Measurements from ENCODE around the gene CHADL. TPM values are rescaled to one million over a fixed set of nuclear protein-coding genes. Genes with fewer than 3 reads are reported as not detected.

CHADL gene
- total and polyA plus RNA-seq, 5 experiments from 2014 or later = 0.49 to 1.7 (median 0.85) TPM

DNA sequence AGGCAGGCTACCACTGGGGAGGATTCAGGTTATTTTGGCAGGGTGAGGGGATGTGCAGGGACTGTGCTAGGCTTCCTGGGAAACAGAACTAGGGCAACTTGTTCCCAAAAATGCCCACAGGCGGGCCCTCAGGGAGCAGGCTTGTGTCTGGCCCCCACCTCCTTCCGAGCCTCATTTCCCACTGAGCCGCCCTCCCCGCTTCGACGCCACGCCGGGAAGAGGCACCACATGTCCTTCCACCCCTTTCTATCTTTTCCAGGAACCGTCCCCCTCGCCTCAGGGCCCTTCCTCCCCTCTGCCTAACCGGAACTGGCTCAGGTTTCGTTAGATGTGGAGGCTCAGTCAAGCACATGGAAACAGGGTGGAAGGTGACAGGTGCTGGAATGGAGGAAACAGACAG lies 9.4 kb upstream of the CHADL start:
- ATAC-seq (no peak), DNase-seq (no peak)
- Mint-ChIP-seq H3K27me3 (no peaks in the 10 kb centered on the region), H3K27ac (peak overlapping the region in 1 of 10 donors; percentile 43), H3K9me3 (no peaks in the 10 kb centered on the region), H3K4me1 (no peaks in the 10 kb centered on the region), H3K36me3 (peaks cover 0 to 81% (median 11%) of the 10 kb centered on the region in 3 donors), H3K4me3 (no peak overlapping the region)
- POLR2A ChIA-PET = interaction anchor here (0.8 kb wide), 1 partner anchor 14 kb away, joined by 3 read pairs; no protein-coding TSS in a partner anchor

DNA sequence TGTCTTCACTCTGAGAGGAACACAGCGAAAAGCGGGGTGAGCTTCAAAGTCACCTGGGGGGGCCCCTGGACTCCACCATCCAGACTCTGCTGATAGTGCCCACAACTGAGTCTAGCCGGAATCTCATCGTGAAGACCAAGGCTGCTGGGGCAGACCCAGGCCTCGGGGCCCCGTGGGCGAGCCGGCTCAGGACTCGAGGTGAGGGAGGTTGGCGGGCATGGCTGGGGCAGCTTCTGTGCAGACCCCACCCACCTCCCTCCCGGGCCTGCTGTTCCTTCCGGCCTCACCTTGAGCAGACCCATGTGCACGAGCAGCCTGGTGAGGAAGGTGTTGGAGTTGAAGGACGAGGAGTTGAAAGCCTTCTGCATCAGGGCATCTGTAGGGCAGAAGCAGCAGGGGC lies 8.7 kb upstream of the CHADL start:
- POLR2A ChIA-PET = interaction anchor here (0.8 kb wide), 1 partner anchor 14 kb away, joined by 3 read pairs; no protein-coding TSS in a partner anchor
- Mint-ChIP-seq H3K4me3 (no peak overlapping the region), H3K27ac (no peak overlapping the region), H3K9me3 (no peaks in the 10 kb centered on the region), H3K27me3 (no peaks in the 10 kb centered on the region), H3K4me1 (no peaks in the 10 kb centered on the region), H3K36me3 (peaks cover 0 to 77% (median 11%) of the 10 kb centered on the region in 3 donors)
- DNase-seq (no peak), ATAC-seq (no peak)

DNA sequence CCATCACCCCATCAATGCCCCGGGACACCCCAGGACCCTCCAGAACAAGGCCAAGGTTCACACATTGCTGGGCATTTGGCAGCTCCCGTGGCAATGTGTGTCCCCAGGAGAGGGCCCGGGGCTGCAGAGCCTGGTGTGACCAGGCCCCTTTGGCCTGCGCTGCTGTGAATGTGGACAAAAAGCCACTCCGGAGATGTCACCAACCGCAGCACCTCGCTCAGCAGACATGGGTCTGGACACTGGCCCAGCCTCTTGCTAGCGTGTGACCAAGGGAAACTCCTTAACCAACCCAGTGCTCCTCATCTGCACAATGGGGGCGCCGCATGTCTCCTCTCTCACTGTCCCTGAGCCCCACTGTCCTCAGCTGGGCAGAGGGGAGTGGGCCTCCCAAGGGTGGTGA lies 8.0 kb upstream of the CHADL start:
- POLR2A ChIA-PET = no interaction called here
- H3K36me3 Mint-ChIP-seq = peaks cover 0 to 70% (median 9%) of the 10 kb centered on the region in 3 donors
- DNase-seq = no peak

DNA sequence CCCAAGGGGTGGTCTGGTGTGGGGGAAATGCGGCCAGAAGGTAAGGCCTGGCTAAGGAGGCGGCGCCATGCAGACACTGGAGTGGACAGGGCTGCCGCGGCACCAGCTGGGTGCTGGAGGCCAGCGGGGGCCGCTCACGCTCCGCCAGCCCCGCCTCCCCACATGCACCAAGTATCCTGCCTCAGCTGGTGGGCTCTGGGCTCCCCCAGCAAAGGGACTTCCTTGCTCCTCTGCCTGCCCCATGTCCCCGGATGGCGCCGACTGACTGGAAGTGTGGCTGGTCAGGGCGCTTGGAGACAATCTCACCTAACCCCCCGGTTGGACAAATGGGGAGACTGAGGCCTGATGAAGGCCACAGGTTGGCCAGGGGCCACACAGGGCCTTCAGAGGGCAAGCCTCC lies 7.6 kb upstream of the CHADL start:
- Mint-ChIP-seq H3K4me1 (no peaks in the 10 kb centered on the region), H3K27ac (no peak overlapping the region), H3K27me3 (no peaks in the 10 kb centered on the region), H3K36me3 (peaks cover 0 to 65% (median 9%) of the 10 kb centered on the region in 3 donors), H3K4me3 (no peak overlapping the region), H3K9me3 (no peaks in the 10 kb centered on the region)
- POLR2A ChIA-PET = interaction anchor here (2.1 kb wide), 1 partner anchor 10 kb away, joined by 9 read pairs; no protein-coding TSS in a partner anchor
- ATAC-seq (no peak), DNase-seq (no peak)

More for the DNA sequence above, 8.0 kb upstream of the CHADL start:
- Mint-ChIP-seq H3K4me3 (no peak overlapping the region), H3K27me3 (no peaks in the 10 kb centered on the region), H3K27ac (no peak overlapping the region), H3K9me3 (no peaks in the 10 kb centered on the region), H3K4me1 (no peaks in the 10 kb centered on the region)
- ATAC-seq = no peak

DNA sequence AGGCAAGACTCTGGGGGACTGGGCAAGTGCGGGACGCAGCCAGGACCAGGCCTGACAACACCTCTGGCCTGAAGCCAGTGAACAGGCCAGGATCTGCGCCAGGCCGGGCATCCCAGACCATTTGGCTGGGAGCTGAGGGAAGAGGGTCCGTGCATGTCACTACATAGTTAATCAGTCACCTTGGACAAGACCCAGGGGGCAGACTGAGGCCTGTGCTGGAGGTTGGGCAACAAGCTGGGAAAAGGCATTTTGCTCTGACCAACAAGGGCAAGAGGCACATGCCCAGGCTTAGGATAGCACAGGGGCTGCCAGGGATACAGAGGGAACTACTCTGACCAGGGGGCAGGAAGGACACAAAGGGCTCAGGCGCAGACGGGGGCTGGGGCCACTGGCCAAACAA lies 7.0 kb upstream of the CHADL start:
- Mint-ChIP-seq H3K27me3 (no peaks in the 10 kb centered on the region), H3K9me3 (no peaks in the 10 kb centered on the region), H3K27ac (peak overlapping the region in 4 of 10 donors; percentile 17 to 71 (median 50)), H3K4me1 (no peaks in the 10 kb centered on the region), H3K4me3 (no peak overlapping the region), H3K36me3 (peaks cover 0 to 60% (median 9%) of the 10 kb centered on the region in 3 donors)
- POLR2A ChIA-PET = interaction anchor here (2.1 kb wide), 1 partner anchor 10 kb away, joined by 9 read pairs; no protein-coding TSS in a partner anchor
- no peak for ATAC-seq
- no peak for DNase-seq

DNA sequence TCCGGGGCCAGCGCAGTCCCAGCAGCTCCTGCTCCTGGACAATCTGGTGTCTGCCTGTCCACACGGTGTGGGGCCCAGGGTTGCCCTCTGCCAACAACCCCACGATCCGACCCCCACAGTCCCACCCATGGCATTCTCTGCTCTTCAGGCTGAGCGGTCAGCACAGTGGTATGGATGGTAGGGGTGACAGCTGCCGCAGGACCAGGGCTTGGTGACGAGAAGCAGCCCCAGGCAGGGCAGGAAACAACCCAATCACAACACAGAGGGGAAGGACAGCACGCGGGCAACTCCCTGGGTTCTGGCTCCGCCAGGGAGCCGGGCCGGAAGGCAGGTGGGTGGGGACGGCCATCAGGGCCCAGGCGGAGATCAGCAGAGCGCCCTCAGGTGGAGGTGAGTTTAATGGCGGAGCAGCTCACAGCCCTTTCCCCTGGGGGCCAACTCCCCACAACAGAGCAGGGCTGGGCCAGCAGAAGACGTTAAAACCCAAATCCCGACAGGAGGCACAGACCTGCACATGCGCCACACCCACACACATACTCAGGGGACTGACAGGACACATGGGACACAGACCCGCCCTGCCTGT lies 5.3 kb upstream of the CHADL start:
- Mint-ChIP-seq H3K4me1 (no peaks in the 10 kb centered on the region), H3K4me3 (no peak overlapping the region), H3K9me3 (no peaks in the 10 kb centered on the region), H3K27ac (peak overlapping the region in 1 of 10 donors; percentile 39), H3K27me3 (no peaks in the 10 kb centered on the region), H3K36me3 (peaks cover 0 to 47% (median 8%) of the 10 kb centered on the region in 3 donors)
- DNase-seq (no peak), ATAC-seq (no peak)
- POLR2A ChIA-PET = no interaction called here

DNA sequence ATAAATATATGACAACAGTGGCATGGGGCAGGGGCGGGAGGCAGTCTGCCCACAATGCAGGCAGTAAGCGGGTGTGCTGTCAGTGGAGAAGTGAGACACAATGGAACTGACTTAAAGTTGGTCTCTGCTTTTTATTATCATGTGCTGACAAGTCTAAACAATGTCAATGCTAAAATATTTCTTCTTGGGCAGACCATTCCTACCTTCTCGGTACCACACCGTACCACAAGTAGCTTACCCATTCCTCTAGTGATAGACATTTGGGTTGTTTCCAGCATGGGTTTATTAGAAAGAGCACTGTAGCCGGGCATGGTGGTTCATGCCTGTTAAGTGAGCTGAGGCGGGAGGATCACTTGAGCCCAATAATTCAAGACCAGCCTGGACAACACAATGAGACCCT lies 2.6 kb upstream of the CHADL start:
- Mint-ChIP-seq H3K4me3 (no peak overlapping the region), H3K4me1 (peaks cover 3 to 6% (median 4%) of the 10 kb centered on the region in 4 donors), H3K27ac (peak overlapping the region in 3 of 10 donors; percentile 20 to 43 (median 32)), H3K27me3 (no peaks in the 10 kb centered on the region), H3K36me3 (peaks cover 0 to 24% (median 6%) of the 10 kb centered on the region in 3 donors), H3K9me3 (no peaks in the 10 kb centered on the region)
- ATAC-seq = no peak
- DNase-seq = no peak
- POLR2A ChIA-PET = interaction anchor here (0.7 kb wide), 1 partner anchor 16 kb away, joined by 7 read pairs; no protein-coding TSS in a partner anchor

DNA sequence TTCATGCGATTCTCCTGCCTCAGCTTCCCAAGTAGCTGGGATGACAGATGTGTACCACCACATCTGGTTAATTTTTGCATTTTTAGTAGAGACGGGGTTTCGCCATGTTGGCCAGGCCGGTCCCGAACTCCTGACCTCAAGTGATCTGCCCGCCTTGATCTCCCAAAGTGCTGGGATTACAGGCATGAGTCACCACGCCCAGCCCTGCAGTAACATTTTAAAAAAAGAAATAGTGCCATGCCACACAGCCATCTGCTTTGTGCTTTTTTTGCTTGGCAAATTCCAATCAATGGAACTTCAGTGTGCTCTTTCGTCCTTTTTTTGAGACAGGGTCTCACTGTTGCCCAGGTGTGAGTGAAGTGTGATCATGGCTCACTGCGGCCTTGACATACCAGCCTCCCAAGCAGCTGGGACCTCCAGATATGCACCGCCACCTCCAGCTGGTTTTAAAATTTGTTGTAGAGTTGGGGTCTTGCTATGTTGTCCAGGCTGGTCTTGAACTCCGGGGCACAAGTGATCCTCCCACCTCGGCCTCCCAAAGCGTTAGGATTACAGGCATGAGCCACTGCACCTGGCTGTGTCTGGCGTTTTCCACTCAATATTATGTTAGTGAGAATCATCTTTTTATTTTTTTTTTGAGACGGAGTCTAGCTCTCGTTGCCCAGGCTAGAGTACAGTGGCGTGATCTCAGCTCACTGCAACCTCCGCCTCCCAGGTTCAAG lies 1.8 kb upstream of the CHADL start:
- no peaks in the 10 kb centered on the region for H3K27me3 Mint-ChIP-seq
- H3K4me3 Mint-ChIP-seq = no peak overlapping the region
- DNase-seq = no peak
- peak overlapping the region in 2 of 10 donors; percentile 10 to 45 for H3K27ac Mint-ChIP-seq
- POLR2A ChIA-PET = no interaction called here
- ATAC-seq = no peak
- peaks cover 3 to 6% (median 4%) of the 10 kb centered on the region in 4 donors for H3K4me1 Mint-ChIP-seq
- no peaks in the 10 kb centered on the region for H3K9me3 Mint-ChIP-seq
- H3K36me3 Mint-ChIP-seq = peaks cover 0 to 20% (median 3%) of the 10 kb centered on the region in 3 donors

DNA sequence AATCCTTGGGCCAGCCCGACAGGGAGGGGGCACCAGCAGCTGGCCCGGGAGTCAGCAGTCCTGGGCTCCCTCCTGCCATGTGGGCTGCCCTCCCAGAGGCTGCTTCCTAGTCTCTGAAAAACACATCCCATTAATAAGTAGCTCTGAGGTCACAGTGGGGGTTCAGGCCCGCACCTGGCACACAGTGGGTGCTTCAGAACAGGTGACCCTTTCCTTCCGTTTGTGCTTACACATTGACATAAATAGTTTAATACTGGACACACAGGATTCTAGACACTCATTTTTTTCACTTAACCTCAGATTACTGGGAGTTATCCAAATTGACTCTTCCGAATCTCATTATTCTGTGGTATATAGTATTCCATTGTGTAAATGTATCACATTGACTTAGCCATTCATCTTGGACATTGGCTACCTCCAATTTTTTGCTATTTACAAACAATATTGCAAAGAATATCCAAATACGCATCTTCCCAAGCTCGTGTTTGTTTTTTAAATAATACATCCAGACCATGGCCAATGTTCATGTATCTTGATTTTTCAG lies 474 bp upstream of the CHADL start:
- peak overlapping the region in 2 of 10 donors; percentile 13 to 38 for H3K27ac Mint-ChIP-seq
- H3K9me3 Mint-ChIP-seq = no peaks in the 10 kb centered on the region
- peaks cover 0 to 7% (median 0%) of the 10 kb centered on the region in 3 donors for H3K36me3 Mint-ChIP-seq
- POLR2A ChIA-PET = interaction anchor here (0.6 kb wide), 1 partner anchor 43 kb away, joined by 3 read pairs; no protein-coding TSS in a partner anchor
- H3K27me3 Mint-ChIP-seq = no peaks in the 10 kb centered on the region
- DNase-seq (no peak), ATAC-seq (no peak)
- peaks cover 3 to 14% (median 5%) of the 10 kb centered on the region in 4 donors for H3K4me1 Mint-ChIP-seq
- H3K4me3 Mint-ChIP-seq = no peak overlapping the region

DNA sequence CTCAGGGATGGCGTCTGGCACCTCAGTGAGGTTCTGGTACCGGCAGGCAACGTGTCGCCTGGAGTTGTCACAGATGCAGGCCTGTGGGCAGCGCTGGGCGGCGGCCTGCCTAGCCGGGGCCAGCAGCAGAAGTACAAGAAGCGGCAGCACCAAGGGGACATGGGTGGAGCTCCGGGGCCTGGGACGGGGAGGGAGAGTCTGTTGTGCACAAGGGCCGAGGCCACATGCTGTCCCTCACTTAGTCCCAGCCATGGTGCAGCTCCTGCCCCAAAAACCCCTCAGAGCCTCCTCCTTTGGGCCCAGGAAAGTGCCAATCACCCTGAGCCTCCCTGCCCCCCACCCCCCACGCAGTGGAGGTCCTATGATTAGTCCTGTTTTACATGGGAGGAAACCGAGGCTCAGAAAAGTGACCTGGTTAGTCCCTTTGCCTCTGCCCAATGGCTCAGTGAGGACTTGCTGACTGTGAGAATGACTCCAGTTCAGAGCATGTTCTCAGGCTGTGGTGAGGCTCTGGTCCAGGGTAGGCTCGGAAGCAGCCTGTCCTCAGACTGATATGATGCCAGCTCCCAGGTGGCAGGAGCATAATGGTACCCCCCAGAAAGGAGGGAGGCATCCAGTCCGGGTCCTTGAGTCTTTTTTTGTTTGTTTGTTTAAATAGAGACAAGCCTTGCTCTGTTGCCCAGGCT lies 1.1 kb downstream of the CHADL start:
- Mint-ChIP-seq H3K4me1 (peaks cover 3 to 17% (median 5%) of the 10 kb centered on the region in 4 donors), H3K4me3 (peak overlapping the region in 4 of 10 donors; percentile 24 to 87 (median 83))

DNA sequence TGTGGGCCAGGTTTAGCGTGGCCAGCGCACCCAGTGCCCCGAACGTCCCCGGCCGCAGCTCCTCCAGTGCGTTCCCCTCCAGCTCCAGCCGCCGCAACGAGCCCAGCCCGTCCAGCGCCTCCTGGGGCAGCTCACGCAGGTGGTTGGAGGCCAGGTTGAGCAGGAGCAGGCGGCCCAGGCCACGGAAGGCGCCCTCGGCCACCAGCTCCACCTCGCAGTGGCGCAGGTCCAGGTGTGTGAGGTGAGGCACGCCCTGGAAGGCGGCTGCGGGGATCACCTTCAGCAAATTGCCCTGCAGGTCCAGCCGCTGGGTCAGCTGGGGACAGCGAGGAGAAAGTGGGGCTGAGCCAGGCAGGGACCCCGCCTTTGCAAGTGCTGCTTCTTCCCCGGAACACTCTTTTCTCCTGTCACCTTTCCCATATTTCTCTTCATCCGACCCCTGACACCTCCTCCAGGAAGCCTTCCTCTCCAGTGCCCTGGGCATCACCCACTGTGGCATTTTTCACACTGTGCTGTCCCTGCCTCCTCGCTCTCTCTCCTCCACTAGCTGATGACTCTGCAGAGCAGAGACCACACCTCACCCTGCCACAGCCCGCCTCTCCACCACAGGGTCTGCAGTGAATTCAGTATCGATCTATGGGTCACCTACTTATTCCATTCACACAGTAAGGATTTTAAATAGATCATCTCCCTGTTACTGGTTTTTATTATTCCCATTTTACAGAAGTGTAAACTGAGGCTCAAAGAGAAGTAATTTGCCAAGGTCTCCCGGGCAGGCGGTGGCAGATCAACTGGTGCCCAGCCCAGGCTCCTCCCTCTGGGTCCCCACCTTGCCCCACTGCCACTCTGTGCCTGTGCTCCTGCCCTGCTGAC lies 1.9 kb downstream of the CHADL start:
- Mint-ChIP-seq H3K27ac (peak overlapping the region in 4 of 10 donors; percentile 53 to 89 (median 78)), H3K36me3 (peaks cover 0 to 2% (median 0%) of the 10 kb centered on the region in 3 donors), H3K4me1 (peaks cover 3 to 17% (median 5%) of the 10 kb centered on the region in 4 donors), H3K27me3 (no peaks in the 10 kb centered on the region), H3K4me3 (peak overlapping the region; percentile 63 to 87 (median 80)), H3K9me3 (no peaks in the 10 kb centered on the region)
- DNase-seq (no peak), ATAC-seq (no peak)
- POLR2A ChIA-PET = interaction anchor here (1.2 to 2.8 kb wide), 5 partner anchors 9 to 316 kb away, joined by 3 to 18 read pairs (median 9); partner anchors contain the start of gene RBX1

More for the DNA sequence above, 1.1 kb downstream of the CHADL start:
- peaks cover 0 to 2% (median 0%) of the 10 kb centered on the region in 3 donors for H3K36me3 Mint-ChIP-seq
- DNase-seq (no peak), ATAC-seq (no peak)
- H3K27me3 Mint-ChIP-seq = no peaks in the 10 kb centered on the region
- peak overlapping the region in 1 of 10 donors; percentile 53 for H3K27ac Mint-ChIP-seq
- H3K9me3 Mint-ChIP-seq = no peaks in the 10 kb centered on the region
- POLR2A ChIA-PET = no interaction called here

Measured in naive thymus-derived CD8-positive, alpha-beta T cell (primary cell).